Testis (tissue), 3 donors: ENCODE results near the gene MYMX. TPM values are rescaled to one million over a fixed set of nuclear protein-coding genes. Genes with fewer than 3 reads are reported as not detected.
A peak's percentile ranks its signal among the peaks of the same experiment; 100 is the strongest.

Source experiments
- DNase-seq: peaks from one replicate; pipeline ENCODE4 v3.0.0-alpha.2; 2019
- H3K27ac ChIP-seq, 2 donors: fragments of 200-600 bp; sonication (generic); one replicate each; pipeline ENCODE4 v1.5.1; 2019
- H3K27me3 ChIP-seq: fragments of 200-600 bp; sonication (generic); one replicate; pipeline ENCODE4 v1.5.1; 2019
- H3K36me3 ChIP-seq: fragments of 200-600 bp; sonication (generic); one replicate; pipeline ENCODE4 v1.5.1; 2017; ENCODE audit warnings: low read depth; ENCODE audit errors: missing control alignments
- H3K4me1 ChIP-seq: fragments of 200-600 bp; sonication (generic); one replicate; pipeline ENCODE4 v1.5.1; 2019
- H3K4me3 ChIP-seq, 2 donors: fragments of 200-600 bp; sonication (generic); one replicate each; pipeline ENCODE4 v1.5.1; 2017 to 2019
- H3K9me3 ChIP-seq: fragments of 200-600 bp; sonication (generic); one replicate; pipeline ENCODE4 v1.5.1; 2017
- POLR2A ChIP-seq: fragments of 450-650 bp; IDR thresholded peaks from one replicate; pipeline ENCODE4 v1.6.1; 2017; ENCODE audit warnings: antibody characterized with exemption, mild to moderate bottlenecking, moderate library complexity
- WGBS, 2 donors: methylation state at CpG; one replicate each; pipeline ENCODE4 v1.1.5; 2018; 5-methylcytosine and 5-hydroxymethylcytosine counted together
- intact Hi-C: fragments of 100-400 bp; cut with DNase I; formaldehyde crosslinking; loops from one replicate; pipeline ENCODE4 v1.15.1; 2023; ENCODE audit warnings: low total_unique reads
- polyA plus RNA-seq: library from polyadenylated mRNA; stranded (reverse); fragments of 350-450 nt; fragmentation: Illumina TruSeq; extraction: RNeasy Lipid Tissue Mini Kit (QIAGEN cat#74804); gene quantifications from one replicate; pipeline ENCODE4 v1.2.3, GENCODE V29; 2014; ENCODE audit warnings: low read depth, low replicate concordance; ENCODE audit not compliant: insufficient read depth
- total RNA-seq, 2 donors: library from RNA; depleted of rRNA; stranded (reverse); fragments of >200 nt; gene quantifications; one replicate each; pipeline ENCODE4 v1.2.3, GENCODE V29; 2016
- TF ChIP-seq, protein P1 (sequence below), 3 experiments: fragments of 450-650 bp in 2 of 3; fragments of 200-600 bp in 1 of 3; sonication (generic) in 1 of 3; IDR thresholded peaks; one replicate each; pipeline ENCODE4 v1.5.1; 2016 to 2019; ENCODE audit warnings: antibody characterized with exemption in 3 of 3, mild to moderate bottlenecking in 2 of 3, moderate library complexity in 1 of 3

Gene MYMX
- total and polyA plus RNA-seq, 3 donors from 2014 or later, result 0.73 to 0.87 TPM; not detected in 1

DNA sequence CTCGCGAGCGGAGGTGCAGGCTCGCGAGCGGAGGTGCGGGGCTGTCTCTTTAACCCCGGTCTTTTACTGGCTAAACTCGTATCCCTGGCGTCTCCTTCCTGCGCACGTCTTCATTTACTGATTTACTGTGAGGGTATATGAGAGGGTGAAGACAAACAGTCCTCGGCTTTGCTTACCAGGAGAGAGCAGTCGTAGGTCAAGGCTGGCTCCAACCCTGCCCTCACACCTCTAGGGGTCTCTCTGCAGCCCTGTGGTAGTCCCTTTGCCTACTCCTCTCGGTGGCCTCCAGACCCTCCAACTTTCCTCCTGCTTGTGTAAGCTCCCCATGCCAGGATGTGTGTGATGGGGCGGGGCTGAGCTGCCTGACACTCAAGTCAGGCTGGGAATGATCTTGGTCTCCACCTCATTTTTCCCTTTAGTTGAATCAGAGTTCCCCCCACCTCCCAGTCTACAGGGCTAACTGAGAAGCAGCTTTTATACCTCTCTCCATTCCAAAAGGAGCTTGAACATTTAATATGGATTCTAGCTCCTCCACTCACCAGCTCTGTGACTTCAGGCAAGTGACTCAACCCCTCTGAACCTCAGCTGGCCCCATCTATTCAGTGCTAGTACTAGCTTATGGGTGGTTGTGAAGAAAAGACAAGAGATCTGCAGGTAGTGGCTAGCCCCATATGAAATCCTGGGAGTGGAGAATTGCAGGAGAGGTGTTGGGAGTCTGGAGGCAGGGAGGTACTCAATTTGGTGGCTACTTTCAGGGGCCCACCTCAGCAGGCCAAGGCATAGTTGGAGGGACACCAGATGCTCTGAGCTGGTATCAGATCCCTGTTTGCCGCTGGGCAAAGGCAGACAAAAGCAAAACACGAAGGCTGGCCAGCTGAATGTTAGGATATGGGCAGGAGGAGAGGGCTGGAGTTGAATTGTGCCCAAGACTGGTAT lies 7.6 kb downstream of the MYMX start:
- peak overlapping the region; percentile 49 to 82 for H3K27ac ChIP-seq
- WGBS, 2 donors, result 9 to 14% methylated on average over 12 to 18 of the region's 18 CpGs
- H3K4me1 ChIP-seq, result peaks cover 83% of the 10 kb centered on the region
- H3K9me3 ChIP-seq, result no peaks in the 10 kb centered on the region
- intact Hi-C loops, result no loop called here
- no peaks in the 10 kb centered on the region for H3K27me3 ChIP-seq
- peak overlapping the region; percentile 62 to 68 for H3K4me3 ChIP-seq
- no peak for TF ChIP-seq POLR2A
- TF ChIP-seq, protein P1, sequence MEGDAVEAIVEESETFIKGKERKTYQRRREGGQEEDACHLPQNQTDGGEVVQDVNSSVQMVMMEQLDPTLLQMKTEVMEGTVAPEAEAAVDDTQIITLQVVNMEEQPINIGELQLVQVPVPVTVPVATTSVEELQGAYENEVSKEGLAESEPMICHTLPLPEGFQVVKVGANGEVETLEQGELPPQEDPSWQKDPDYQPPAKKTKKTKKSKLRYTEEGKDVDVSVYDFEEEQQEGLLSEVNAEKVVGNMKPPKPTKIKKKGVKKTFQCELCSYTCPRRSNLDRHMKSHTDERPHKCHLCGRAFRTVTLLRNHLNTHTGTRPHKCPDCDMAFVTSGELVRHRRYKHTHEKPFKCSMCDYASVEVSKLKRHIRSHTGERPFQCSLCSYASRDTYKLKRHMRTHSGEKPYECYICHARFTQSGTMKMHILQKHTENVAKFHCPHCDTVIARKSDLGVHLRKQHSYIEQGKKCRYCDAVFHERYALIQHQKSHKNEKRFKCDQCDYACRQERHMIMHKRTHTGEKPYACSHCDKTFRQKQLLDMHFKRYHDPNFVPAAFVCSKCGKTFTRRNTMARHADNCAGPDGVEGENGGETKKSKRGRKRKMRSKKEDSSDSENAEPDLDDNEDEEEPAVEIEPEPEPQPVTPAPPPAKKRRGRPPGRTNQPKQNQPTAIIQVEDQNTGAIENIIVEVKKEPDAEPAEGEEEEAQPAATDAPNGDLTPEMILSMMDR (IDR thresholded peaks at IDR 0.05), result no peak
- no peak for DNase-seq
- H3K36me3 ChIP-seq, result no peaks in the 10 kb centered on the region

DNA sequence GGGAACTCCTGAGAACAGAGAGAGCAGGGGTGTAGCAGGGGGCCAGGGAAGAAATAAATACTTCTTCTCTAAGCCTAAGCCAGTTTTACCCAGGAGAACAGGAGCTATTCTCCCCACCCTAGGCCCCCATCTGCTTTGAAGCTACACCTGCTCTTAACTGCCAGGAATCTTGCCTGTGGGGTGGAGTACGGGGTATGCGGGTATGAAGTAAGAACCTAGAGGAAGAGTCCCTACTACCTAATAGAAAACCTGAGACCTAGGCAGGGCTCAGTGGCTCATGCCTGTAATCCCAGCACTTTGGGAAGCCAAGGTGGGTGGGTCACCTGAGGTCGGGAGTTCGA lies 8.2 kb downstream of the MYMX start:
- Histone ChIP-seq H3K4me1 (peaks cover 84% of the 10 kb centered on the region), H3K27me3 (no peaks in the 10 kb centered on the region), H3K4me3 (no peak overlapping the region), H3K9me3 (no peaks in the 10 kb centered on the region), H3K36me3 (no peaks in the 10 kb centered on the region), H3K27ac (peak overlapping the region; percentile 24 to 82)
- TF ChIP-seq, protein P1 (IDR thresholded peaks at IDR 0.05), result no peak
- TF ChIP-seq POLR2A, result no peak
- intact Hi-C loops, result no loop called here
- no peak for DNase-seq
- WGBS, 2 donors, result 90% methylated on average over 4 of the region's 4 CpGs

DNA sequence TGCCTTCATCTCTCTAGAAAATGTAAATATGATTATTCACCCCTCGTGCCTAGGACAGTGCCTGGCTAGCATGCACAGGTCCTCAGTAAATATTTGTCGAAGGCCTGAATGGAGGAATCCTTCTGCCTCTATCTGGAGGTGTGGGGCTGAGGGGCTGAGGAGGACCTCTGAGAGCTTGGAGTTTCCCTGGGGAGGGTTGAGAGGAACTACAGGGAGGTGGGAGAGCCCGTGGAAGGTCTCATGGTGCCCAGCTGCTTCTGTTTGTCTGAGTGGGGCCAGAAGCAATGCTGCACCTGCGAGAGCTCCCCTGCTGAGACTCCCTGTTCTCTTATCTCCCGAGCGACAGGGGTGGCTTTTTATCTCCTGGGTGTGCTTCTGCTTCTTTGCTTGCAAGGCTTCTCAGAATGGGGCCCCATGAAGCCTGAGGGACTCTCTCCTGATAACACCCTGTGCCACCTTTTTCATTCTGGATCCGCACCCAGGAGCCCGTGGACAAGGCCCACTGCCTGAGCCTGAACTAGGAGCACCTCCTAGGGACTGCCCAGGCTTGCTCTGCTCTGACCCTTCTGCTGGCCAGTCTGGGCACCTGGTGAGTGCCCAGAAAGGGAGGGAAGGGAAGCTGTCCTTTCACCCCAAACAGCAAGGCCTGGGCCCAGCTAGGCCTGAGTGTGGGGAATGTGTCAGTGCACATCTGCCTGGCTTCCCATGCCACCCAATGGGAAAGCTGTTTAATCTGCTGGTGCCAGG lies 9.0 kb downstream of the MYMX start:
- H3K4me1 ChIP-seq, result peaks cover 83% of the 10 kb centered on the region
- no peaks in the 10 kb centered on the region for H3K9me3 ChIP-seq
- no peaks in the 10 kb centered on the region for H3K36me3 ChIP-seq
- no peaks in the 10 kb centered on the region for H3K27me3 ChIP-seq
- H3K27ac ChIP-seq, result peak overlapping the region; percentile 44 to 84
- 48 to 60% methylated on average over 8 of the region's 8 CpGs for WGBS, 2 donors
- DNase-seq, result no peak
- intact Hi-C loops, result no loop called here
- TF ChIP-seq, protein P1 (IDR thresholded peaks at IDR 0.05), result no peak
- TF ChIP-seq POLR2A, result no peak
- H3K4me3 ChIP-seq, result no peak overlapping the region

DNA sequence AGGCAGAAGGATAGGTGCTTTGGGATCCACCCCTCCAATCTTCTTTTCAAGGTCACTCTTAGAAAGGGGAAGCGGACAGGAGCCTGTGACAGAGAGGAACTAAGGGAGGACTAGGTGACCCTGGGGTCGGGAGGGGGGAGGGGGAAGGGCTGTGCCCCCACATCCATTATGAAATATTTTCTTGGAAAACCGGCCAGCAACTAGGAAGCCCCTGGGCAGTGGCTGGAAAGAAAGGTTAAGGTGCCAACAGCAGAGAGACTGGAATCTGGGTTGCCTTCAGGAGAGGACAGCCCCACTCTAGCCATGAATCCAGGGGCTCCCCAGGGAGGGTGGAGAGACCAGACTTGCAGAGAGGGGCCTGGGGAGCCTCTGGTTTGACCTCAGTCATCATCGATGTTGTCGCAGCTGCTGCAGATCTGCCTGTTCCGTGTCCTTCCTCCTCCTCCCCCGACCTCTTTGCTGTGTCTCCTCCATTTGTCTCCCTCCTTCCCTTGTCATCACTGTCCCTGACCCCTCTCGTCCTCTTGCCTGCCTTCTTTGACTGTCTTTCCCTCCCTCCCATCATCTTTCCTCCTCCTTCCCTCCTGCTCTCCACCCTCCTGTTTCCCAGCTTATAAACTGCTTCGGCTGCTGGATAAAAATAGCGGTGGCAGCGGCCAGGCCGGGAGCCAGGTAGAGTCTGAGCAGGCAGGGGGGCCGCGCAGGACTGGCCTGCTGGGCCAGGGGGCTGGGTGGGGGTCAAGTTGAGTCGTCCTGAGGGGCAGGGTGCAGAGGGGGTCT lies 9.8 kb downstream of the MYMX start:
- TF ChIP-seq, protein P1 (IDR thresholded peaks at IDR 0.05), result no peak
- no peak for TF ChIP-seq POLR2A
- DNase-seq, result peak; percentile 51
- WGBS, 2 donors, result 16 to 35% methylated on average over 12 to 15 of the region's 15 CpGs
- H3K4me1 ChIP-seq, result peaks cover 75% of the 10 kb centered on the region
- H3K27me3 ChIP-seq, result no peaks in the 10 kb centered on the region
- intact Hi-C loops, result no loop called here
- H3K27ac ChIP-seq, result peak overlapping the region; percentile 44 to 84
- no peak overlapping the region for H3K4me3 ChIP-seq
- H3K9me3 ChIP-seq, result no peaks in the 10 kb centered on the region
- H3K36me3 ChIP-seq, result no peaks in the 10 kb centered on the region
